NCI-H2196 (cell line): ENCODE measurements around the gene HOXA6.

Experiments used
- DNase-seq: peaks from one replicate; lab custom pipeline; 2025; ENCODE audit not compliant: unreplicated experiment; lab: John Stamatoyannopoulos, UW

The HOXA6 gene

DNA sequence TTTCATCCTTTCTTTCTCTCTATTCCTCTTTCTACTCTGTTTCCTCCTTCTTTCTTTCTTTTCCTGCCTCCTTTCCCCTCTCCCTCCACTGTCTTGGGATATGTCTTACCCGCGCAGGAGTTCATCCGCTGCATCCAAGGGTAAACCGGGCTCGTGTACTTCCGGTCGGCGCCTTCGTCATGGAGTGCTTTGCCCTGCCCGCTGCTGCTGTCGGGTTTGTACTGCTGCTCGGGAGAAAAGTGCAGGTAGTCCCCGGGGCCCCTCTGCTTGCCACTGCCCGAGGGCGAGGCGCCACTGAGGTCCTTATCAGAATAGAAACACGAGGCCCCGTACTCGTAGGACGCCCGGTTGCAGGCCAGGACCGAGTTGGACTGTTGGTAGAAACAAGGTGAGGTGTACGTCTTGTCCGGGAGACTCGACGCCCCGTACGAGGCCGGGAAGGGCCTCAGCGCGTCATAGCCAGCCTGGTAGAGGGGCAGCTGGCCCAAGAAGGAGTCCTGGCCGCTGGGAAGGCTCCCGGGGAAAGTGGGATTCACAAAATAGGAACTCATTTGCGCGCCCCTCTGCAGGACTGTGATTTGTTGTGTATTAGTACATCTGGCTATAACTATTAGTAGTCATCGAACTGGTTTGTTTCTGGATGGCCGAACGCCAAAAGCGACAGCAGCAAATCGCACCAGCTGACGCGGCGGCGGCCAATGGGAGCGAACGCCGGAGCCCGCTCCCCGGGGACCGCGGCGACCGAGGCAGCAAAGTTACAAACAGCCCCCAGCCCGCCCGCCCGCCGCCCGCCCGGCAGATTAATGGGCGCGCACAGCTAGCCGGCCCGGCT is at the start of gene HOXA6:
Gene HOXA6 (minus strand): TSS at position 576 of the 832 bp plus-strand sequence. CDS start 25 bp downstream, at position 551.
- no peak for DNase-seq

DNA sequence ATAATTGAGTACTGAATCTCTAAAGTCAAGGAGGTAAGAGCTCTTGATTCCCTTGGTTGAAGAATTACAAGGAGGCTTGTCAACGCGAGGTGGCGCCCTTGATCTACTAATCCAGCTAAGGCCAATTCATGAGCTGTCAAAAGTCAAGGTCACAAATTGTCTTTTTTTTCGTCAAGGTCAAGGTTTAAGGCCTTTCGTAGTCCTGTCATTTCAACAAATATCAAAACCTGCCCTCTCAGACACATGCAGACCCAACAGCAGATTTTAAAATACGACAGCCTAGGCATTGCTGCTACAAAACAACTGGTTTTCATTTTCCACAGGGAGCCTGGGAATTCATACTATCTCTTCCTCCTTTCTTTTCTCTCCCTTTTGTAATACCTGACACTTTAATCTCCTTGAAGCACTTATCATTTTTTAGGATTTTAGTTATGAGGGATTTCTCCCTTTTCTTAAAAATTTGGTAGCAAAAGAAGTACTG is 48.8 kb upstream of the HOXA6 start:
- peak; percentile 78 for DNase-seq

DNA sequence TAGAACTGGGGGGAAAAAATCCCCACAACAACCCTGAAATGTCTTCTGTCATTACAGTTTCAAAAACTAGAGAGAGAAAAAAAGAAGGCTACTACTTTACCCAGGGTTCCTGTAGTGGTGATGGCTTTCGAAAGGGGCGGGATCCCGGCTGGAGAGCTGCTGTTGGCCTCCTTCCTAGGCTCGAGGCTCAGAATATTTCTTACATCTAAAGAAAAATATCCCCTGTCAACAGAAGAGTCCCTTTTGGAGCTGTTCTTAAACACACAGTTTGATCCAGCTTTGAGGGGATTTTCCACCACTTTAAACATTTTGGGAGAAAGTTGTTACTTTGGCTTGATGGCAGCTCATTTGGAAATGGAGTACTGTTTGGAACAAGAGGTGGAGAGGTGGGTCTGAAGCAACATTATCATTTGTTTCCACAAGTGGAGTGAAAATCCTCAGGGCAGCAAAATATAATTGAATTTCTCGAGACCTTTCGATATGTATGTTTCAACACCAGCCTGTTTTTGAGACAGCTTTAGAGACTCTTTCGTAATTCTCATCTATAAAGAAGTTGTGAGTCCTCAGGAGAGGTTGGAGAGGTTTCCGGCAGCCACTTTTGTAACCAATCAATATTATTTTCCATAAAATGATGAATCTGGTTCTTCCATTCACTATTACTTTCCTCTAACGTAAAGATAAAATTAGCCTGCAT is 47.3 kb upstream of the HOXA6 start:
- no peak for DNase-seq

DNA sequence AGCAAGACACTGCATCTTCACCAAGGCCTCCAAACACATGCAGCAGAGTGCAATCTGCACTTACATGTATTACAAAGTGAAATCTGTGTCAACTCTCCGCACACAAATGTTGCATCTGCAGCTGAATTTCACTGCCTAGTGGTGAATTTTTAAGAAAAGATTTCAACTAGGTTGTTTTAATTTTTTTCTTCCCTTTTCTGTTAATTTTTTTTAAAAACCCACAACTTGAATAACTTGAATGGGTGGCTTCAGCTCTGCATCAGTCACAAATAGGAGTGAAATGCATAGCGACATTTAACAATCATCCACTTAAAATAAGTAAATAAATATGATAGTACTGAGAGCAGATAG is 46.4 kb upstream of the HOXA6 start:
- no peak for DNase-seq

DNA sequence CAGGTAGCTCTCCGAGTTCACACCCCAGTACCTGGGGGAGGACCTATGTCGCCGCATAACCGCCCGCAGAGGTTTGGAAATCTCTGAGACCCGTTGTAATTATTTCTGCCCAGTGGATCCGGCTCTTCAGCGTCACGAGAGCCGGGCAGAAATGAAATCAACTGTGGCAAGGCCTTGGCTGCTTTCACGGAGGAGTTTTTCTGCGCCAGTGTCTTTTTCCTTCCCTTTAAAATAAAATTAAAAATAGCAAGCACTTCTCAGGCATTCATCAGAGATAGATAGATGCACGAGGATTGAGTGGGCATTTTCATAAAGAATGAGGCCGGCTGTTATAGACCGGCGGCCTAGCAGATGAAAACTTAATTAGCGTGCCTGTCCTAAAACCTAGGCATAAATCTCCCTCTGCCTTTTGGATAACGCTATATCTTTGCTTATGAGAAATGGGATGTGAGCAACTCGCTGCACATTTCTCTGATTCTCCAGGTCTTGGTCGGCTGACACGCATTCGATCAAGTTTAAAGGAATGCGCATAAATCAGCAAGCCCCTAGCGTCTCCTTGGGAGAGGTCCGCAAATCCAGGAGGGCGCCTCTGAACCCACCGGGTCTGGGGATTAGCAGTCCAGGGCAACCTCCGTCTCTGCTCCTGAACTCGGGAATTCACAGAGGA is 45.9 kb upstream of the HOXA6 start:
- no peak for DNase-seq

DNA sequence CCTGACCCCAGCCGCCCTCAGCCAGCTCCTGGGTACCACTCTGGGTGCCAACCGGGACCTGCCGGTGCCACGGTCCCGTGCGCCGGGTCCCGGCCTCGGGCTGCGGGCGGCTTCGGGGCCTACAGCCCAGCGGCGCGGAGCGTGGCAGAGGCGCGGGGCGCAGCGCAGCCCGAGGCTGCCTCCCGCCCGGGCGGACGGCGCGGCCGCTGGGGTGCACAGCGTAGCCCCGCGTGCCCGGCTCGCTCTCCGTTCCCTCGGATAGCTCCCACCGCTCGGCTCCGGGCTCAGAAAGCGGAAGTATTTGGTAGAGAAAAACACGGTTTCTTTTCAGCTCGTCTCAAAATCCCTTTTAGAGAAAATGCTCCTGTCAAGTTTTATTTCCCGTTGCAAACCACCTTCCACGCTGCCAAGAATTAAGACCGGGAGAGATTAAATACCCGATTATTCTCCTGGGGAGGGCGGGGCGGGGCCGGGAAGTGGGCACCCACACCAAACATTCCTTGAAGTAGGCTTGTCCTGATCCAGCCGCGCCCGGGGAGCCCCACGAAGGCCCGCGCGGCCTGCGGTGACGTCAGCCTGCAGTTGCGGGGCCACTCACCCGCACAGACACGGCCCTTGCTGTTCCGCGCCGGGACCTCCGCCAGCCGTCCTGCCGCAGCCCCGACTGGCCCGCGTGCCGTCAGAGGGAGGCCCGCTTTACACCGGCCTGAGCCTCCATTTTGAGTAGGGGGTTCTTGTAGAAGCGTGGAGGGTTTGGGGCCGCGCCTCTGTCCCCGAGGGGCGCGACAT is 45.2 kb upstream of the HOXA6 start:
- no peak for DNase-seq

DNA sequence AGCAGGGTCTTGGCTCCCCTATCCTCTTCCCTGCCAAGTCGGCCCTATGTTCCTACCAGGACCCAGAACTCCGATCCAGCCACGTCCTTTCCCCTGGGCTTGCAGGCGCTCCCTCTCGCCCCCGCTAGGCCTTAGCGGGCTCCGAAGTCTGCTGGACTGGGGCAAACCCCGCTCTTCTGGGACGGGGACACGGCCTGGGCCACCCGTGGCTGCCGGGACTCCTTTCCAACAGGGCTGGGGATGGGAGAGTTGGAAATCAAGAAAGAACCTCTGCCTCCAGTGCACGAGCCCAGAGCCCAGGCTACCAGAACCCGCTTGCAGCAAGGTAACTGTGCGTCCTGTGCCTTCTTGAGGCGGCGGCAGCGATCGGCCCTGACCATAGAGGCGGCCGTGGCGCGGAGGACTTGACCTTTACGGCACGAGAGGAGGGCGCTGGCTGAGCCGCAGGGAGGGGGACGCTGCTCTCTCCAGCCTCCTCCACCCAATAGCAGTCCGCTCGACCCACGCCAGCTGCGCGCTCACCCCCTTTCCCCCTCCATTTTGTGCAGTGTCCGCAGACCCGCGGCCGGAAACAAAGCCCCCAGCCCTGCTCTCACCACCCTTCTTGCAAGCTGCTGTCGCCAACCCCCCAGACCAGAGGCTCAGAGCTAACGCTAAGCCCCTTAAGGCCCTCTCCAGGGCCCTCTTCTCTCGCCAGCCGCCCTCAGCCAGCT is 44.4 kb upstream of the HOXA6 start:
- DNase-seq, result no peak

DNA sequence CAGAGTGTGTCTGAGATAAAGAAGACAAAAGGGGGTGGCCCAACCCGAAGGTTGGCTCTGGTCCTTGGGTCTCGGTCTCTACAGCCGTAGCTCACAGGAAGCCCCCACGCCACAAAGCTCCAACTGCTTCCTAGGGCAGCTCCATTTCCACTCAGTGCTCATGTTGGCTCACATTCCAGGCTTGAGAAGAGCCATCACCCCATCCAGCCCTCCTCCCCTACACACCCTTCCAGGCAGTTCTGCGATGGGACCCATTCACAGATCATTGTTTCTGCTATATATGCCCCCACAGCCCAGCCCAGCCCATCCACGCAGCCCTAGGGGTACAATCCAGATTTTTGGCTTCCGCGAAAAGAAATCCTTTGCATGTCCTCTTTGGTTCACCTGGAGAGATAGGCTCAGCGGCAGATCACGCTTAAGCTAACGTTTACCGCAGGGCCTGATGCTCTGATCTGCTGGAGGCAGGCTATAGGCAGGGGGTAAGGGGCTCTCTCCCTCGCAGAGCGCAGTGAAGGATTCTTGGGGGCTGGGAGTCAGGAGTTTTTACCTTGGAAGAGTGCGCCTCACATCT is 43.7 kb upstream of the HOXA6 start:
- no peak for DNase-seq

DNA sequence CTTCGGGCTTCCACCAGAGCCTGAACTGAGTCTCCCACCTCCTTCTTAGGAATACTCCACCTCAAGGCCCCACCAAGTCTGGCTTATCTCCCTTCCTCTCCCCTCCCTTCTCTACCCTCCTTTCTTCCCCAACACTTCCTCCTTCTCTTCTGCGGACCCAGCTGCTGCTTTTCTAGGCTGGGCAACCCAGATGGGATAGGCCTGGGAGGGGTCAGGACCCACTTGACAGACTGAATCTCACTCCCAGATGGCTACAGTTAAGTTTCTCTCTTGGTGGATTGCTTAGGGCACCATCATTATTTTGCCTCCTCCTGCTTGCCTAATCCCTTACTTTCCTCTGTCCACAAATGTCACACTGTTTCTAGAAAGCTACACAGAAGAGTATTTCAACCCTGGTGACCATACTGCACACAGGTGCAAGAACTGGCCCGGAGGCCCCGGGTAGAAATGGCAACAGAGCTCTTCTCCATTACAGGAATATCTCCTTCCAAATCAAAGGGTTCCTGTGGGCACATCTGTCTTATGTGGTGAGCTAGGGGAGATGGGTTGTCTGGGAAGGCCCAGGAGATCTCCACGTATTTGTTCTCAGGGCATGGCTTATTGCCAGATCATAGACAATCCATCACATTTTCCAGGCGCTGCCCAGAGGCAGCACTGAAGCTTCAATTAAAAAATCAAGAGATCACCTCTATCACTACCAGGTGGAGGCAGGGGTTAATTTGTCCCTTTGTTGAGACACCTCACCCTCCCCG is 42.6 kb upstream of the HOXA6 start:
- no peak for DNase-seq

DNA sequence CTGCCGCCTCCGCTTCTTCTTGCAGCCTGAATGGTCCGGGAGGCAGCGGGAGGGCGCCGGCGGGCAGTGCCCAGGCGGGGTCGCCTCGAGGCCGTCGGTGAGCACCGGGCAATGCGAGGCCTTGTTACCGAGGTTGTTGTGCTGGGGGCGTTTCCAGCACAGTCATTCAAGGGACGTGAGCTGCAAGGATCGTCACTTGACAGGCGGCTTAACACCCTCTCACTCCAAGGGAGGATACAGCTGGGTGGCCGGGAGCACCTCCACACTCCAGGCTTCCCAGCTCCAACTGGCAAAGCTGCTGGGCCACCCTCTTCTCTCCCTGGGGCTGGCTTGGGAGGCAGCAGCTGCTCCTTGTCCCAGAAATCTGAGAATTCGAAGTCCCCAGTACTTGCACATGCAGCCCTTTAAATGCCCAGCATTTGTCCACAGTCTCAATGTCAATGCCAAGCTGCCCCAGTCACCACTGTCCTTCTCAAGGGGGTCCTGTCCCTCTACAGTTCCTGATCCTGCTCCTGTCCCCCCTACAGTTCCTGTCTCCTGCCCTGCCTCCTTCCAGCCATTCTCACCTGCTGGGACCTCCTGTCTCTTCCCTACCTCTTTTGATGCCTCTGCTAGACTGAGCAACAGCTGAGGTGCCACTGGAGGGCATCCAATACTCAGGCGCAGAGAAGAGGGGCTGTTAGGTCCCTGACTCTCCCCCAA is 41.9 kb upstream of the HOXA6 start:
- no peak for DNase-seq

DNA sequence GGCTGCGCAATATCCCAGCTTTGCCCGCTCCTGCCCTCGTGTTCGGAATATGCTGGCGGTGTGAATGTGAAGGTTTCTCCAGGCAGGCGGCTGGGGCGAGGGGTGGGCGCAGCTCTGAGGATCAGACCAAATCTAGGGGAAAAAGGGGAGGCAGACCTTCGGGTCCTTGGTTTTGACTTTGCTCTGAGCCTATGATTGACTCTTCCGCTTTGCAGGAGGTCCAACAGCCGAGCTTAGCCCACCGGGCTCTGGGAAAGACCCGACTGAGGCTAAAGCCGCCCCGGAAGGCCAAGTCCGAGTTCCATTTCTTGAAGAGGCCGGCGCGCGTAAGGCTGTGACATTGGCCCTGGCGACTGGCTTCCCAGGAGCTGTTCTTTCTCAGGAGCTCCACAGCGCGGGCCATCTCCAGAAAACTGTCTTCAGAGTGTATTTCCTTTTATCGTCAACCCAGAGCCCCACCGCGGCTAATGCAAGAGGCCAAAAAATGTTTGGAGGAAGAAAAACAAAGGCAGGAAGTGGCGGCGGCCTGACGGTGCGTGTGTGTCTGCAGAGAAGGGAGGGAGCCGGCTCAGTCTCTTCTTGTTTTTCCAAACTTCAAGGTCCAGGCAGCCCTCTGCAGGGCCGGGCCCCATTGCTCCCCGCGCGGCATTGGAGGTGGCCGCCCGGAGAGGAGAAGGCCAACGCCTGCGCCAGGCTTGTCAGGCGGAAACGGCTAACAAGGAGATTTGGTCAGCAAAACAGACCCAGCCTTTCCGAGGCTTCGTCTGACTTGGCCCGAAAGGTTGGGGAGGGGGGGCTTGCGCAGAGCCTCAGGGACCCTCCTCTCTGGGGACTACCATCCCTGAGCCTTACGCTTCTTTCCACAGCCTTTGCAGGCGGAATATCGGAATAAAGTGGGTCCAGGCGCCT is 41.1 kb upstream of the HOXA6 start:
- DNase-seq, result no peak

DNA sequence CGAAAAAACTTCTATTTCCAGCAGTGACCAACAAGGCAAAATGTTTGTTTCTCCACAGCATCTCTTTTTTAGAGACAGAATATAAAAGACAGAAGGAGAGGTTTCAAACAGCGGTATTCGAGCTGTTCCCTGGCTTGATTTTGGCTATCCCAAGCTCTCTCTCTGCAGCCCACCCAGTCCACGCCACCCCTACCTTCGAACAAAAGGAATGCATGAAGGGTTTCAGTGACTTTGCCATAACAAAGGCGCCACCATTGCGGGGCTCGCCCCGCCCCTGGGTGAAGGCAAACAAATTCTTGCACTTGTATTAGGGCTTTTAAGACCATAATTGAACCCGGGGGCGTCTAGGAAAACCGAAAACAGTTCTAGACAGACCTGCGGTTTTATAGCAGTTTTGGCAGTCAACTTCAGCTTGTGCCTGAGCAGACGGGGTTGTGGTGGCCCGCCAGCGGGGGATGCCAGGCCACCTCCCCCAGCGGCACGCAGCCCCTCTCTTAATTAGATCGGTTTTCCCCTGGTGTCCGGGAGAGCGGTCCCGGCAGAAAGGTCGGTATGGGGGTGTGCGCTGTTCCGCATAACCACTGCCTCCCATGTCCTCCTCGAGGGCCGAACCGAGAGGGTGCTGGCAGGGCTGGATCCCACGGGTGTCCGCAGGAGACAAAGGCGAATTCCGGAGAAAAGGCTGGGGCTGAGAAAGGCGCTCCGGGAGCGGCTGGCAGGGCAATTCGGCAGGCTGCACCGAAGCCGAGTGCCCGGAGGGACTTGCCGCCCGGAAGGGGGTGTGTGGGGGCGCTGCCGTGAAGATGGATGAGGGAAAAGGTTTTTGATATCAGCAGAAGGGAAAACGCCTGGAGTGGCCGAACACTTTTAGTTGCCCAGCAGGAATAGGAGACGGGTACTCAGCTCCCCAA is 40.2 kb upstream of the HOXA6 start:
- DNase-seq, result no peak

DNA sequence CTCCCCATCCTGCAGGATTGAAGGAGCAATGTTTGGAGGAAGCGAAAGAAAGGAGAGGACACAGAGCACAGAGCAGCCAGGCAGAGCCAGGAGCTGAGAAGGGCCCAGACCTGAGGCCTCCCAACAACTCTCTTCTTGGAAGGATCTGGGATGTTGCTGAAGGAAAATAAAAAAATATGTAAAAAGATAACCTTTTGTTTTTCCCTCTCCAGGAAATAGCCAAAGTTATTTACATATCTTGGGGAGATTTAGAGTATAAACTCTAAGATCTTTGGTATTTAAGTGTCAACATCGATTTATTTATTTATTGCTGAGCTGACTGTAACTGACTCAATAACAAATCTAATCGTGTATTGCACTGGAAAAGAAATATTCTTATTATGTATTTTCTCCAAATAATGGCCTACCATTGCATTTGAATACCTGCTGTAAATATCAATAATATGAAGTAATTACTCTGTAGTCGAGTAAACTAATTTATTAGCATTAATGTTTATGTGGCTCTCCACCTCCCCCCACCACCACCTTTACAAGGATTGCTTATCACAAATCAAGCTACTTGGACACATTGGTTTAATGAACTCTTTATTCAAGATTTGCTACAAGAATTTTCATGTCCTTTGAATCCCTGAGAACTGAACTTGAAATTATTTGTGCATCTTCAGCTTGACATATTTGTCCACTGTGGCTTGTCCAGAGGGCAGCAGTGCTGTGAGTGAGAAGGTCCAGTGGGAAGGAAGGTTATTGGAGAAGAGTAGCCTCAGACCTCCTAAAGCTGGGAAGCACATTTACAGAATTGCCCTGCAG is 39.3 kb upstream of the HOXA6 start:
- no peak for DNase-seq

DNA sequence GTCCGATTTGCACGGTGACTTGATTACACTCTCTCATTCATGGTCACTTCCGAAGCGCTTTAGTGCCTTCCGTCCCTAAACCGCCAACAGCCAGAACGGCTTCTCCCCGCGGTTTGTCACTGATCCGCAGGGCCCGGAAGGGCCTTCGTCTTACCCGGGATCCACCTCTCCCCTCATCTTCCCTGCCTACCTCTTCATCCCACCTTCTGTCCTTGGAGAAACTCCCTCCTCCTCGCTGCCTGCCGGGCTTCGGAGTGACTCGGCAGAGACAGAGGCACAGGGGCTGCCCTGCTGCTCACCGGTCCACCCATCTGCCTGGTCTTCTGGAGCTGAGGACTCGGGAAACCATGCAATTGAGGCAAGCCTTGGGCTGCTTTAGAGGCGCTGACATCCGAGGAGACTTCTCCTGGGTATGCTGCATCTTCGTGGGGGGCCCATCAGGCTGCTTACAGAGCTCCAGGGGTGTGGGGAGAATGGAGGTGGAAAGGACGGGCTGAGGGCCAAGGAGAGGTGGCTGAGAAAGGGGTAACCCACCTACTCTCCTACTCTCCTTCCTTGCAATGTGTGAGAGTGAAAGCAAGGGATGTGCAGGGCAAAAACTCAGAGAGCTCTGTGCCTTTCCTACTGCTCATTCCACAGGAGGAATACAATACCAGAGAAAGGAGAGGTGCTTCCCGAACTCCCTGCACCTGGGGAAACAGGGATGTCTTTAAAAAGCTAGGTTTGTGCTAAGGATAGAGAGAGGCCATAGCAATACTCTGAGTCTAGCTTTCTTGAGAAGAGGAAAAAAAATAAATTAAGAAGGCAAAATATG is 38.5 kb upstream of the HOXA6 start:
- no peak for DNase-seq
